HepG2 (cell line): ENCODE measurements around the gene PRR23B.

Experiments
- FOXA1 ChIP-seq, 2 experiments: fragments of 450-650 bp in 1 of 2; sonication (generic) in 1 of 2; formaldehyde crosslinking in 1 of 2; IDR thresholded peaks; 2 replicates each; pipeline versions ENCODE4 v1.4.0 to v1.6.1; 2016 to 2020; ENCODE audit warnings: missing genetic modification reagents in 1 of 2
- HNRNPLL ChIP-seq: fragments of 200-400 bp; formaldehyde crosslinking; IDR thresholded peaks from 2 replicates; pipeline ENCODE4 v1.6.1; 2017; ENCODE audit warnings: mild to moderate bottlenecking, low read depth, low read length; ENCODE audit not compliant: poor library complexity, severe bottlenecking
- PRDM15 ChIP-seq: sonication (generic); formaldehyde crosslinking; IDR thresholded peaks from 2 replicates; pipeline ENCODE4 v1.4.0; 2020; ENCODE audit warnings: missing genetic modification reagents
- SNRNP70 ChIP-seq: fragments of 200-400 bp; formaldehyde crosslinking; IDR thresholded peaks from 2 replicates; pipeline ENCODE4 v1.6.1; 2017; ENCODE audit warnings: mild to moderate bottlenecking, low read depth, low read length, moderate library complexity
- SRF ChIP-seq: IDR thresholded peaks from 2 replicates; pipeline ENCODE4 v1.6.1; 2011; ENCODE audit warnings: mild to moderate bottlenecking, low read depth, low read length, moderate library complexity
- TFE3 ChIP-seq: IDR thresholded peaks from 2 replicates; pipeline ENCODE4 v1.6.1; 2016
- THAP7 ChIP-seq: sonication (generic); formaldehyde crosslinking; IDR thresholded peaks from 2 replicates; pipeline ENCODE4 v1.8.1; 2023; ENCODE audit warnings: mild to moderate bottlenecking, missing genetic modification reagents
- ZFX ChIP-seq: sonication (generic); formaldehyde crosslinking; IDR thresholded peaks from 2 replicates; pipeline ENCODE4 v1.4.0; 2020; ENCODE audit warnings: mild to moderate bottlenecking, low read depth, missing genetic modification reagents, moderate library complexity
- TF ChIP-seq, protein P1 (sequence below): sonication (generic); formaldehyde crosslinking; IDR thresholded peaks from 2 replicates; pipeline ENCODE4 v1.5.0; 2020; ENCODE audit warnings: mild to moderate bottlenecking, missing genetic modification reagents, moderate library complexity
- TF ChIP-seq, protein P2 (sequence below), 2 experiments: IDR thresholded peaks; 2 replicates each; pipeline ENCODE4 v1.6.1; 2011 to 2012; ENCODE audit warnings: low read length in 2 of 2, borderline replicate concordance in 1 of 2, low read depth in 1 of 2, mild to moderate bottlenecking in 1 of 2, moderate library complexity in 1 of 2

DNA sequence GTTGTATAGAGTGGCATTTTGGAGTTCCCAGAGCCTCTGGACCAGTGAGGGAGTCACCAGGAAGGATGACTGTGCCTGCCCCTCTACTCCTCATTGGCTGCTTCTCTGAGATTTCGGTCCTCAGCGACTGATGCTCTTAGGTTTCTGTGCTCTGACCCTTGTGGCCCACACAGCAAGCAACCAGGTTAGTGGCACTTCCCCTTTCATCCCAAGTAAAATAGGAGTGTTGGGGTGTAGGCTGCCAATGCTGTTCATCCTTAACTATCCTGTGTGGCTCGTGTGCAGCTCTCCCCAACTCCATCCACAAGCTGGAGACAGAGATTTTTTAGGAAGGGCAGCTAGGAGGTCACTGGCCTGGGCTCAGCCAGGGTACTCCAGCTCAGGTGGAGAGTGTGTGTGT is 35.9 kb downstream of the PRR23B start:
- TF ChIP-seq FOXA1 (IDR thresholded peaks at IDR 0.05) (no peak), FOXA1 (CRISPR knock-in tag; IDR thresholded peaks at IDR 0.05) (no peak), THAP7 (CRISPR knock-in tag) (no peak), PRDM15 (CRISPR knock-in tag) (no peak), HNRNPLL (no peak), ZFX (no peak), TFE3 (CRISPR knock-in tag) (no peak), SRF (no peak), SNRNP70 (no peak)
- TF ChIP-seq, protein P1, sequence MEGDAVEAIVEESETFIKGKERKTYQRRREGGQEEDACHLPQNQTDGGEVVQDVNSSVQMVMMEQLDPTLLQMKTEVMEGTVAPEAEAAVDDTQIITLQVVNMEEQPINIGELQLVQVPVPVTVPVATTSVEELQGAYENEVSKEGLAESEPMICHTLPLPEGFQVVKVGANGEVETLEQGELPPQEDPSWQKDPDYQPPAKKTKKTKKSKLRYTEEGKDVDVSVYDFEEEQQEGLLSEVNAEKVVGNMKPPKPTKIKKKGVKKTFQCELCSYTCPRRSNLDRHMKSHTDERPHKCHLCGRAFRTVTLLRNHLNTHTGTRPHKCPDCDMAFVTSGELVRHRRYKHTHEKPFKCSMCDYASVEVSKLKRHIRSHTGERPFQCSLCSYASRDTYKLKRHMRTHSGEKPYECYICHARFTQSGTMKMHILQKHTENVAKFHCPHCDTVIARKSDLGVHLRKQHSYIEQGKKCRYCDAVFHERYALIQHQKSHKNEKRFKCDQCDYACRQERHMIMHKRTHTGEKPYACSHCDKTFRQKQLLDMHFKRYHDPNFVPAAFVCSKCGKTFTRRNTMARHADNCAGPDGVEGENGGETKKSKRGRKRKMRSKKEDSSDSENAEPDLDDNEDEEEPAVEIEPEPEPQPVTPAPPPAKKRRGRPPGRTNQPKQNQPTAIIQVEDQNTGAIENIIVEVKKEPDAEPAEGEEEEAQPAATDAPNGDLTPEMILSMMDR (CRISPR knock-in tag), result no peak
- TF ChIP-seq, protein P2, sequence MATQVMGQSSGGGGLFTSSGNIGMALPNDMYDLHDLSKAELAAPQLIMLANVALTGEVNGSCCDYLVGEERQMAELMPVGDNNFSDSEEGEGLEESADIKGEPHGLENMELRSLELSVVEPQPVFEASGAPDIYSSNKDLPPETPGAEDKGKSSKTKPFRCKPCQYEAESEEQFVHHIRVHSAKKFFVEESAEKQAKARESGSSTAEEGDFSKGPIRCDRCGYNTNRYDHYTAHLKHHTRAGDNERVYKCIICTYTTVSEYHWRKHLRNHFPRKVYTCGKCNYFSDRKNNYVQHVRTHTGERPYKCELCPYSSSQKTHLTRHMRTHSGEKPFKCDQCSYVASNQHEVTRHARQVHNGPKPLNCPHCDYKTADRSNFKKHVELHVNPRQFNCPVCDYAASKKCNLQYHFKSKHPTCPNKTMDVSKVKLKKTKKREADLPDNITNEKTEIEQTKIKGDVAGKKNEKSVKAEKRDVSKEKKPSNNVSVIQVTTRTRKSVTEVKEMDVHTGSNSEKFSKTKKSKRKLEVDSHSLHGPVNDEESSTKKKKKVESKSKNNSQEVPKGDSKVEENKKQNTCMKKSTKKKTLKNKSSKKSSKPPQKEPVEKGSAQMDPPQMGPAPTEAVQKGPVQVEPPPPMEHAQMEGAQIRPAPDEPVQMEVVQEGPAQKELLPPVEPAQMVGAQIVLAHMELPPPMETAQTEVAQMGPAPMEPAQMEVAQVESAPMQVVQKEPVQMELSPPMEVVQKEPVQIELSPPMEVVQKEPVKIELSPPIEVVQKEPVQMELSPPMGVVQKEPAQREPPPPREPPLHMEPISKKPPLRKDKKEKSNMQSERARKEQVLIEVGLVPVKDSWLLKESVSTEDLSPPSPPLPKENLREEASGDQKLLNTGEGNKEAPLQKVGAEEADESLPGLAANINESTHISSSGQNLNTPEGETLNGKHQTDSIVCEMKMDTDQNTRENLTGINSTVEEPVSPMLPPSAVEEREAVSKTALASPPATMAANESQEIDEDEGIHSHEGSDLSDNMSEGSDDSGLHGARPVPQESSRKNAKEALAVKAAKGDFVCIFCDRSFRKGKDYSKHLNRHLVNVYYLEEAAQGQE (IDR thresholded peaks at IDR 0.05; ENCODE audit: borderline replicate concordance in 1 of 2, low read depth in 1 of 2, low read length in 2 of 2), result no peak
